Measurements from ENCODE around the gene RSPRY1. TPM values are rescaled to one million over a fixed set of nuclear protein-coding genes. Genes with fewer than 3 reads are reported as not detected.

The RSPRY1 gene
- total RNA-seq, 1 donor from 2014 or later, result 17.1 TPM

DNA sequence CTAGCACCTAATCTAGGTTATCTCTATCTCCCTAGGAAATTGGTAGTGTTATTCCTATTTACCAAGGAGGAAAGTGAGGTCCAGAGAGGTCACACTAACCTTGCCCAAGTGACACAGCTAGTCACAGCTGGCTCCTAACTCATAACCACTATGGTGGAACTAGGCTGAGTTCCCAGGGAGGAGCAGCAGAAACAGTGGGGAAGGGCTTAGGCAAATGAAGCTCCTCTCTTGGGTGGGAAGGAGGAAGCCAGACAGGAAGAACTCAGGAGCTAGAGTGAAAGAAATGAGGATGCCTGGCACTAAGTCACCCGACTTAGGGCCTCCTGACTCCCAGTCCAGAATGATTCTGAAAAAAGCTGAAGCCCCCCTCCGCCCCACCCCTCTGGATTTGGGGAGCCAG, 34.8 kb upstream of the RSPRY1 start:
- intact Hi-C loops (cut with DNase I), result no loop called here
- no peak for DNase-seq (ENCODE audit: low spot score)

DNA sequence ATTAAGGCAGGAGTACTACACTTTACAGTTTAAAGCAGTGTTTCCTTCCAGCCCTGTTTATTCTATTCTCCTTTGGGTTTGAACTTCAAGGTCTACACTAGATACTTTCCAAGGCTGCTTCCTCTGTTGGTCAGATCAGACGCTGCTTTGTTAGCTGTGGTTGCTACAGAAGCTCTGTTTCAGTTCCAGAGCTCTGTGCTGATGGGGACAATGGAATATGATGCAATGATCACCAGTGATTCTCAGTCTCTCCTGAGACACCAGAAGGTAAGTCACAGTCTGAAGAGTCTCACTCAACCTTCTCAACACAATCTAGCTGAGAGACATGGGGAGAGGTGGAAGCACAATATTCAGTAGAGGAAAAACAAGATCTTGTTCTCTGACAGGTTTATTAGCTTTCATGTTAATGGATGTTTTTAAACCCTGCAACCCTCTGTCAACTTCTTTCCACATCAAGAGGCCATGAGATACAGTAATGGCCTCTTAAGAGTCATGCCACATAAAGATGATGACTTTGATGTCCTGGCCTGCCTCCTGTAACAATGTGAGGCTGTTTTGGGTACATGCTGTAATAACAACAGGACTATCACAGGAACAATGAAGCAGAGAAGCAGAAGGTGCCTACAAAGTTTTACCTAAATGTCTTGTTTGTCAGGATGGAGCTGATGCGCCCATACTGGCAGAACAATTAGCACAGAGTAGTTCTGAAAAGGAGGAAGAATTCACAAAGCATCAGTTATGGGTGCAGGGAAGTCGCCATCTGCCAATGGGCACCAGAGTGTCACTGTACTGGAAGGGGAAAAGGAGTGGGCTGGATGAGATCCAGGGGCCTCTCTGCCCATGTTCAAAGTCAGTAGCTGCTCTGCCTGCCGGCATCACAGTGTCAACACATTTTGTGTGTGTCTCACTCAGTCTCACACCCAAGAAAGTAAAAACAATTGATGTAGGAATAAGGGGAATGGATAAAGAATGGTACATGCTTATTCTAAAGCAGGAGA, 33.7 kb upstream of the RSPRY1 start:
- intact Hi-C loops (cut with DNase I), result no loop called here
- no peak for DNase-seq (ENCODE audit: low spot score)

DNA sequence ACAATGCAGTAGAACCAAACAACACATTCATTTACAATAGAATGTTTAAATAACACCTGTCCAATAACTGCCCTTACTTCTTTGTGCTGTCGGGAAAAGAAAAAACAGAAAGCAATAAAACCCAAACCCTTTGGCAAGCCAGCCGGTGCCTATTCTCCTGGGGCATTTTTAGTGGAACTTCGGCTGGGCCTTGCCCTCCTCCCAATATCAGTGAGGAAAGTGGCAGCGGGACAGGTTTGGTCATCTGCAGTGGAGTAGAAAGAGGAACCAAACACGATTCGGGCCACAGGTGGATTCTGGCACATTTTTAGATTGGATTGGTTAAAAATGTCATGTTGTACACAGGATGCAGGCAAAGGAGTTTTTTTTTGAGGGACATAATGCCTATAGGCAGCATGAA, 32.3 kb upstream of the RSPRY1 start:
- intact Hi-C loops (cut with DNase I), result no loop called here
- no peak for DNase-seq (ENCODE audit: low spot score)

DNA sequence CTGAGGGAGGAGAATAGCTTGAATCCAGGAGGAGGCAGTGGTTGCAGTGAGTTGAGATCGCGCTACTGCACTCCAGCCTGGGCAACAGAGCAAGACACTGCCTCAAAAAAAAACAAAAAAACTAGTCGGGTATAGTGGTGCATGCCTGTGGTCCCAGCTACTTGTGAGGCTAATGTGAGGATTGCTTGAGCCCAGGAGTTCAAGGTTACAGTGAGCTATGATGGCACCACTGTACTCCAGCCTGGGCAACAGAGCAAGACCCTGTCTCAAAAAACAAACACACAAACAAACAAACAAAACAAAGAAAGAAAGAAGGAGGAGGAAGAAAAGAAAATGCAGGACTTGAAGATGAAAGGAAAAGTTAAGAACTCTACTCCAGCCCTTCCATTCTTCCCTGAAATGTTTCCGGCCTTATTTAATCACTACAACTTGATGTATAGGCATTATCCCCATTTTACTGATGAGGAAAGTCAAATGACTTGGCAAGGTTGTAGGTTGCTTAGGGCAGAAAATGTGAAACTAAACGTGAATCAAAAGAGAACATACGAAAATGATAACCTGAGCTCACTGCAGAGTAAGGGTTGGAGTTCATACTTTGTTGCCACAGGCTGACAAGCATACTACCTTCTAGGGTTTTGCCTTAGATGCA, 30.3 kb upstream of the RSPRY1 start:
- intact Hi-C loops (cut with DNase I), result no loop called here
- no peak for DNase-seq (ENCODE audit: low spot score)

DNA sequence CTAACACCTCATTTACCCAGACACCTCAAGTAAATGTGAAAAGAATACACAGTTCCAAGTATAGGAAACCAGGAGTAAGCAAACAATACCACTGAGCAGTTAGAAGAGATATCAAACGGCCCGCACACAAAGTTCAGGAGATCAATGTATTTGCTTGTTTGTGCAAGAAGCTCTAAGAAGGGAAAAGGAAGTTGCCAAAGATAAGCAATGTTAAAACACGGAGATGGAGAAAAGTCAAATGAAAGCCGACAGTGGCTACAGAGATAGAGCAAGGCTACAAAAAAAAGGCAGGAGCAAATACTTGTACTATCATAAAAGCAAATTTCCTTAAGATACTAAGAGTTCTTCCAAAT, 29.8 kb upstream of the RSPRY1 start:
- DNase-seq (ENCODE audit: low spot score), result no peak
- intact Hi-C loops (cut with DNase I), result no loop called here

DNA sequence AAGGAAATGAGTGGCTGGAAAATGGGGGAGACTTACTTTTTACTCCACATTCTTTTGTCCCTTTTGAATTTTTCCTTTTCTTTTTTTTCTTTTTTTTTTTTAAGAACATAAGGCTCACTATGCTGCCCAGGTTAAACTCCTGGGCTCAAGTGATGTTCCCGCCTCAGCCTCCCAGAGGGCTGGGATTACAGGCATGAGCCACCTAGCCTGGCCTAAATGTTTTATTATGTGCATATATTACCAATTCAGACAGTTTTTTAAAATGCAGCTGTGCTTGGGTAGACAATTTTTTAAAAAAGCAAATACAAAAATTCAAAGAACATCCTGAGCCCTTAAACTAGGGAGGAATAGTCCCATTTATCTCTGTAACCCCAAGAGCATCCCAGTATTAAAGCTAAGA, 28.6 kb upstream of the RSPRY1 start:
- DNase-seq (ENCODE audit: low spot score), result no peak
- intact Hi-C loops (cut with DNase I), result no loop called here

DNA sequence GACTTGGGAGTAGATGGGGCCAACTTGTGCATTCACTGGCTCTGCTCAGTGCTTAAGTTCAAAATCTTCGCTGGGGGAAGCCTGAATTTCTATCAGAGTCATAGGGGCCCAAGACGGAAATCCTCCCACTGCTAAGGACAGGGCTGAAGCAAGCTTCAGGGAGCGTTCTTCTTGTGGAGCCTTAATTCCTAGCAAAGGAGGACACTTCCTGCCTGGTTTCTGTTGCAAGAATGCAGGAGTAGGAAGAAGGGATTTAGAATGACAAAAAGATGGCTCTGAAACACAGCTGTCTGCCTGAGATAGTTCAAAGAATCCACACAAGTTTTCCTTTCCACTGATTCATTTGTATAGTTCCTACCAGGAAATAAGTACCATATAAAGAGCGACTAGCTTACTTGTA, 26.7 kb upstream of the RSPRY1 start:
- intact Hi-C loops (cut with DNase I), result no loop called here

DNA sequence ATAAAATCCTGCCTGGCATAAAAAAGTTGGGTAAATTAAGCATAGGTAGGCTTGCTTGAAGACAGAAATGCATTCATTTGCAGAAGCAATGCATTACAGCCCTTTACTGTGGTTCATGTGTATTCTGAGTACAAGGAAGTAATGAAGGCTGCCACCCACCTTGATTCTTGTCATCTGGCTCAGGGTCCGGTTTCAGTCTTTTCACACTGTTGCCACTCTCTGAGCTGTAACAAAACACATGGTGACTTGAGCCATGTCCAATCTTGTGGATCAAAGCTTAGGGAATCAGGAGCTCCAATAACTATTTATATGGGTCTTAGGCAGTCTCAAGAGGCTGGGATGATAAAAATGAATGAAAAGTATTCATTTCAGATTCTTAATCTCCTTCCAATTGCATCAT, 22.3 kb upstream of the RSPRY1 start:
- intact Hi-C loops (cut with DNase I), result no loop called here
- DNase-seq (ENCODE audit: low spot score), result no peak

More for the DNA sequence above, 26.7 kb upstream of the RSPRY1 start:
- DNase-seq (ENCODE audit: low spot score), result no peak

DNA sequence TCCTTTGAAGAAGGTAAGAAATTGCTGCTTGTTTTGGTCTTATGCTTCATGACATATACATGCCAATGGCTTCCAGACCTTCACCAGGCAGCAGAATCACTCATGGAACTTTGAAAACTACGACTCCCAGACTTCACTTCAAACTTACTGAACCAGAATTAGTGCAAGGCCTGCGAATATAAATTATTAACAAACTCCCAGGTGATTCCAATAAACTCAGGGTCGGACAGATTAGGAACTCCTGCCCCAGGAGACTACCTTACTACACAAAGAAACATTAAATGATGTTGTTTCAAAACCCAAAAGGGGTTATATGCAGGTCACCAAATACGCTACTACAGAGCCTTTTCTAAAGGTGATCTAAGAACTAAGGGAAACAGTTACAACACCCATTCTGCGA, 20.6 kb upstream of the RSPRY1 start:
- no peak for DNase-seq (ENCODE audit: low spot score)
- intact Hi-C loops (cut with DNase I), result no loop called here

DNA sequence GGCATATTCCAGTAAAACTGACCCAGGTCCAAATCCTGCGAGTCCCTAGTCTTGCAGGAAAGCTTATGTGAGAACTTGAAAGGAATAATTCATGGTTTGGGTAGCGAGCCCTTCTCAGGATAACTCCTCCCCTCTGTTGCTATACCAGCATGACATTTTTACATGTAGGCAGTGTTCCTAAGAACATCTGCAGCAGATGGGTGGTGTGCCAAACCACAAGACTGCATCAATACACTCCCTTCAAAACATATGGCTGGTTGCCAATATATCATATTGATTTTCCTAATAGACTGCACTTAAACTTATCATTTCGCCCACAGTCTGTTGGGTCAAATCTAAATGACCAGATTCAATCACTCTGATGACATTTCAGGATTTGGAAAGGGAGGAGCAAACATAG, 20.2 kb upstream of the RSPRY1 start:
- intact Hi-C loops (cut with DNase I), result no loop called here
- DNase-seq (ENCODE audit: low spot score), result no peak

DNA sequence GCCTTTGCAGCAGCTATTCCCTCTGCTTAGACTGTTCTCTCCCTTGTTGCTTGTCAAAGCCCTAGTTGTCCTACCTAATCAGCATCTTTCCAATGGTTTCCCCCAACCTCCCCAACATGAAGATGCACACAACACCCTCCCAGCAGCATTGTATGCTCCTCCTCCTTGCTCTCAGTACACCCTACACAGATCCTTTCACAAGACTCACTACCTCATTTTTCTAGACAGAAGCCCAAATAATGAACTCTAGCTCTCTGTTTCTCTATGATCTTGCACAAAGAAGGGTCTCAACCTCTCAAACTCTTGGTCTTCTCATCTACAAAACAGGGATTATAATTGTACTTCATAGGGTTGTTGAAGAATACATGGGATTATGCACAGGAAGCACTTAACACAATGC, 19.7 kb upstream of the RSPRY1 start:
- intact Hi-C loops (cut with DNase I), result no loop called here
- no peak for DNase-seq (ENCODE audit: low spot score)

DNA sequence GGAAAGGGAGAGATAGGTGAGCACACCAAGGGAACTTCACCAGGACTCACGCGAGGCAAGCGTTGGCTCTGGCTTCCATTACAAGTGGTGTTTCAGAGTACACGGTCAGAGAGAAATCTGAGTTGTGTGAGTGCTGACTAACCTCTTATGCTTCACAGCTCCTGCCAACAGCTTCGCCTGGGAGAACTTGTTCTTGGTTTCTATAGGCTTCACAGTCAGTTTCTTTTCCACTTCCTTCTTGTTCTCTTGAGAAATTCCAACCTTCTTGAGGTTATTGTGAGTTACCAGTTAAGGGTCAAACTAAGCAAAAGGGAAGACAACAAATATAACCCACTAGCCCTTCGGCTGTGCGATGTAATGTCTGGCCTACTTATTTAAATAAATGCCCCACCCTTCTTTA, 19.2 kb upstream of the RSPRY1 start:
- no peak for DNase-seq (ENCODE audit: low spot score)
- intact Hi-C loops (cut with DNase I), result no loop called here

DNA sequence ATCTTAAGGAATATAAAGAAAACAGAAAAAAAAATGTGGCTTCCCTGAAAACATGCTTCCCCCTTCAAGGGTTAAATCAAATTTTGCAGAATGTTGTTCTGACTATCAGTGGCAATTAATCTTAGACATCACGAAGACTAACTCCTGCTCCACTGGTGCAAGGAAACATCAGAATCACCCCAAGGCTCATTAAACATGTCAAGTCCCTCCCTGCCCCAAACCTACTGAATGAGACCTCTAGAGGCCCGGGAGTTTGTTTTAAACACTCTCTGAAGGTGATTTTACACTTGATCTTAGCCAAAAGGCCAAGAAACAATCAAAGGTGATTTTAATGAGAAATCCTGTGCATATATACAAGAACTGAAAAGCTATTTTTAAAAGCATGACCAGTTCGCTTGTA, 18.6 kb upstream of the RSPRY1 start:
- intact Hi-C loops (cut with DNase I), result no loop called here
- DNase-seq (ENCODE audit: low spot score), result no peak

DNA sequence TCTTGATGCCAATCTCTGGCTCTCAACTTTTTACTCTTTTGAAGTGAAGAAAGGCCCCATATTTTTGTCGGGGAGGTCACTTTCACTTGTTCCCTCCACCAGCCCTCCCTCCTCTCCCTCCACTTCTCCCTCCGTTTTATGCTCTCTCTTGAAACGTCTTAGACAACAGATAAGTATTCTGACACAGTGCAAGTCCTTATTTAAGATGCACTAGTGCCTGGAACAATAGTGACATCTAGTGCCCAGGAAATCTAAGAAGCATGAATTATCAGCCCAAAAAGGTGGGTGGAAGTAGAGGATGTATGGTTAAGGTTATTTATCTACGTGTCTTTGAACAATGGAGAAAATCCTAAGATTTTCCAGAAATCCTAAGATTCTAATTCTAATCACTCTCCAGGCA, 18.2 kb upstream of the RSPRY1 start:
- intact Hi-C loops (cut with DNase I), result loop anchor here (1.0 kb wide), 1 partner anchor 84 kb away; no protein-coding TSS in a partner anchor
- DNase-seq (ENCODE audit: low spot score), result no peak

DNA sequence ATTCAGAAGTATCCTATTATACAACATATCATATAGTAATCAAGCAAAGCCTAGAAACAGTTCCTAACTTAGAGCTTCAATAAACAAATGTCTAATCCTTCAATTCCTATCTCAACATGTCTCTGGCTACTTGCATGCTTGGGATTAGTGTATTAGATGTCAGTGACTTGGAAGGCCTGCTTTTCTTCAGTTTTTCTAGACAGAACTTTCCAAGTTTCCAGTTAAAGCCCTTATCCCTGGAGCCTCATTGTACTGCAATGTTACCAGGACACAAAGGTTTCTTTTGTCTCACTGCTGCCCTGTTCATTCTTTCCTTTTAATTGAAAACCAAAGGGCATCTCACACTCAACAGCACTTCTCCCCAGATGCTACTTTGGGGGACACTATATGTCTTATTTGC, 16.8 kb upstream of the RSPRY1 start:
- DNase-seq (ENCODE audit: low spot score), result no peak
- intact Hi-C loops (cut with DNase I), result no loop called here

DNA sequence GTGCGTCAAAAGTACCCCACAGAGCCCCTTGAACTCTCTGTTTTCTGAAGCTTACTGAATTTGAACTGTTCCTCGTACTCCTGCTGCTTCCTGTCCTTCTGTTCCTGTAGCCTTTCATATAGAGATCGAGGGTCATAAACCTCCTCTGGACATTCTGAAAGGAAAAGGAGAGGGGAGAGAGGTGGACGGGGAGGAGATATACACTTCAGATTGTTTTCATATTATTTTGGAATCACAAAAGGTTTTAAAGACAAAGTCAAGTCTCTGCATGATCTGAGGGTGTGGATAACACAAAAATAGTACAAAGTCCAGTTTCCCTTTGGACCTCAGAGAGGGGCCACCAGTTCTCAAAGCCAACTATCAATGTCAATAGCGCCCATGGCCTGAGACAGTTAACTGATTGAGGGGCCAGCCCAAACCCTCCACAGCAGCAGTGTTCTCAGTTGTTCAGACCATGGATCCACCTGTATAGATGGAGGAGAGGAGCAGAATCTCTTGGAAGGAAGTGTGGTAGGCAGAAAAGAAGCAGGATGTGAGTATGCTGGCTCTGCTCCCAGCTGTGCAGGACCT, 13.3 kb upstream of the RSPRY1 start:
- intact Hi-C loops (cut with DNase I), result no loop called here

DNA sequence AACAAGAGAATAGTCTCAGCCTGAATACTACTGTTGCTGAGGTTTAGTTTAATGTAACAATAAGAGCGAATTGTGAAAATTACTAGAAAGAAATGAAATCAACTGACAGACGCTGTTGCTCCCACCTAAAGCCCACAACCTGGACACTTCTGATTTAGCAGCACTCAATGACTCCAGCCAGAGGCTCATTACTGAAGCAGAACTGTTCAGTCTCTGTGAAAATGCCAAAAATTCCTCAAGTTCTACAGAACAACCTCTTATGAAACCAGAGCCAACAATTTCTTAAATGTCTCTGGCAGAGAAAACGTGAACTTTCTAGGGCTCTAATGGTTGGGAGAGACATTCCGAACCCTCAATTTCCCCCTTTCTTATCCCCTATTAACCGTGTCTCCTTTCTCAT, 10.2 kb upstream of the RSPRY1 start:
- no peak for DNase-seq (ENCODE audit: low spot score)
- intact Hi-C loops (cut with DNase I), result no loop called here

More for the DNA sequence above, 13.3 kb upstream of the RSPRY1 start:
- no peak for DNase-seq (ENCODE audit: low spot score)

DNA sequence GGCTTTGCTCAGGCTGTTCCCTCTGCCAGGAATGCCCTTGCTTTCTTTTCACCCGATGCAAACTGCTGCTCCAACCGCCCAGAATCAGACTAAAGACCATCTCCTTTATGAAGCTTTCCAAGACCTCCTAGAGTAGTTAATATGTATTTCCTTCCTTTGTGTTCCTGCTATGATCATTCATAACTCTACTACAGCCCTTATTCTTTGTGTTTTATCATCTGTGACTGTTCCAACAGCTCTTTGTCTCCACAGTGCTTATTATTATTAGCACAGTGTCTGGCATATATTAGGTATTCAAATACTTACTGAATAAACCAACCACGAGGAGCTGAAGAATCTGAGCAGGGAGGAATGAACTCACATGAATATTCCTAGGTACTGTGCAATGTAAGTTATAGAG, 7.9 kb upstream of the RSPRY1 start:
- DNase-seq (ENCODE audit: low spot score), result no peak
- intact Hi-C loops (cut with DNase I), result no loop called here

DNA sequence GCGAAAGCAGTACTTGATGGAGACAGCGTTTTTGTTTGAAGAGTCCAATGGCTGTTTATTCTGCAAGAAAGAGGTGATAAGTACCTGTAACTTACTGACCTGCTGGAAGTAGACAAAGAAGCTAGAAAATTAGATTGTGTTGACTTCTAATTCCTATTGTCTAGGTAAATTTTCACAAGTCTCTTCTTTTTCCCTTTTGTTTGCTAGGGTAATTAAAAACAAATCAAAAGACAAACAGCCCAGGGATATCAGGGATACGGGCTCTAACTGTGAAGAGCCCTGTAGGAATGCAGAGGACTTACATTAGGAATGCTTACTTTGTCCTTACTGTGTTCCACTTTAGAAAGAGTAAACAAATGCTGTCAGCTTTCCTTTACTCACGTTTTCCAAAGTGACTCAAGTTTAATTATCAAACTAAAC, 7.3 kb upstream of the RSPRY1 start:
- DNase-seq (ENCODE audit: low spot score), result no peak
- intact Hi-C loops (cut with DNase I), result no loop called here

DNA sequence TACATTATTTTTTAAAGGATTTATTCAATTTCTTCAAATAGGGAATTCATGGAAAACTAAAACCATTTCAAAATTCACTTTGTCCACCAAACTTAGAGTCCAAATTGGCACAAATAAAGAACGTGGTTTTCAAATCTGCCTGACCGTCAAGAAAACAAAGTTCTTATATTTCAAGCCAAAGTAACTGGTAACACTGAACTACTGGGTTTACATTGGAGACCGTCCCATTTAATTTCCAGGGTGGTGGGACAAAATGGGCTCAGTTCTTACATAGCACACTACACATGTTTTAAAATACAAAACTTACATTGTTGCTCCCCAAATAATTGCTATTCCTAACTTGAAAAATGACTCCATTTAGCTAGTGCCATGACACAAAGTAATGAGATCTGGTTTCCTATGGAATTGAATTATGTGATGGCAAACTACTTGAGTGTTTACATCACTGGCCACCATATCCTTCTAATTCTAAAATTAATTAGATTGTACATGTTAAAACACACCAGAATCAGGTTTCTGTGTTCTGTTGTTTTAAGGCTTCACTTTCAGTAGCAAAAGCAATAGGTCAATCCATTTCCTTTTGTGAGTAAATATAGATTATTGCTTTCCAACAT, 6.8 kb upstream of the RSPRY1 start:
- no peak for DNase-seq (ENCODE audit: low spot score)
- intact Hi-C loops (cut with DNase I), result no loop called here
